HTR-8/SVneo (cell line): Measurements from ENCODE around the gene SLC29A3.

Source experiments
- DNase-seq: peaks from one replicate; pipeline ENCODE4 v3.0.0; 2011; ENCODE audit warnings: low spot score, mixed read lengths; ENCODE audit not compliant: insufficient read length
- FAIRE-seq: peaks from 2 replicates; lab custom pipeline; 2011; peaks lifted over from hg19 to GRCh38; lab: Jason Lieb, UNC

Gene SLC29A3

GRCh38 chr10:71399946-71400345 lies 80.9 kb downstream of the SLC29A3 start:
- DNase-seq (no peak), FAIRE-seq (no peak)

GRCh38 chr10:71401056-71401455 lies 82.0 kb downstream of the SLC29A3 start:
- FAIRE-seq (no peak), DNase-seq (no peak)

- no peak for DNase-seq
- FAIRE-seq: no peak
Measured at GRCh38 chr10:71402005-71402404, 82.9 kb downstream of the SLC29A3 start.

GRCh38 chr10:71404503-71405295 lies 85.6 kb downstream of the SLC29A3 start:
- FAIRE-seq: no peak

GRCh38 chr10:71406878-71407277 lies 87.8 kb downstream of the SLC29A3 start:
- no peak for DNase-seq
- FAIRE-seq: no peak

More at GRCh38 chr10:71404503-71405295, 85.6 kb downstream of the SLC29A3 start:
- no peak for DNase-seq

GRCh38 chr10:71408436-71409225 lies 89.6 kb downstream of the SLC29A3 start:
- no peak for FAIRE-seq
- no peak for DNase-seq

GRCh38 chr10:71409516-71410104 lies 90.6 kb downstream of the SLC29A3 start:
- no peak for DNase-seq
- no peak for FAIRE-seq
